A673 (cell line): ENCODE results near the gene NLK.
"Not testable (repeated sequence)": the region's sequence is repeated elsewhere in the genome, so short reads cannot be mapped to it uniquely, and the experiment has no call there.

Source experiments
- CTCF ChIP-seq: fragments of 300-800, 200-600 bp; sonication (generic); conservative IDR thresholded peaks from 2 replicates; pipeline ENCODE4 v1.5.1; 2017; ENCODE audit warnings: low read depth, mild to moderate bottlenecking, antibody characterized with exemption, low read length, moderate library complexity, mixed read lengths
- EZH2 ChIP-seq: fragments of 200-600 bp; sonication (generic); IDR thresholded peaks from 2 replicates; pipeline ENCODE4 v1.6.1; 2017; ENCODE audit warnings: borderline replicate concordance, low read depth, mild to moderate bottlenecking, mixed read lengths, antibody characterized with exemption, low read length; ENCODE audit not compliant: poor library complexity, severe bottlenecking

DNA sequence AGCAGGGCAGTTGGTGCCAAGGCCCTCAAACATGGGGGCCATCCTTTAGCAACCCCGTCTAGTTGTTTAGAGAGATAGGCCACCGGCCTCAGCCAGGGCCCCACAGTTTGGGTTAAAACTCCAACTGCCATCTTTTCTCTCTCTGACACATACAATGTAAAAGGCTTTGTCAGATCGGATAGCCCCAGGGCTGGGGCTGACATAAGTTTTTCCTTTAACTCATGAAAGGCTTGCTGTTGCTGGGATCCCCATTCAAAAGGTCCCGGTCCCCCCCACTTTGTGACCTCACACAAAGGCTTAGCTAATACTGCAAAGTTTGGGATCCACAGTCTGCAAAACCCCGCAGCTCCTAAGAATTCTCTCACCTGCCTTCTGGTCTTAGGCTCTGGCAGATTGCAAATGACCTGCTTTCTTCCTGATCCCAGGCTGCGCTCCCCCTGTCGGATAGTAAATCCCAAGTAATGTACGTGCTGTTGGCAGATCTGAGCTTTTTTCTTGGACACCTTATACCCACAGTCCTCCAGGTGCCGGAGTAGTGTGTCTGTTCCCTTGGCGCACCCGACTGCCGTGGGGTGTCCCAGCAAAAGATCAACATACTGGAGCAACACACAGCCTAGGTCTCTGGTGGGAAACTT, 192.7 kb downstream of the NLK start:
- TF ChIP-seq CTCF, EZH2: not testable (repeated sequence)
